LNCaP clone FGC (cell line): ENCODE results near the gene MRPL55.

Experiments used
- DNase-seq: peaks from one replicate; pipeline ENCODE4 v3.0.0-alpha.2; 2011; ENCODE audit warnings: low read depth
- H3K4me3 ChIP-seq: 2 replicates; pipeline ENCODE4 v1.5.1; 2011; ENCODE audit warnings: mild to moderate bottlenecking, low read depth, low read length, control low read depth
- CTCF ChIP-seq: IDR thresholded peaks from 2 replicates; pipeline ENCODE4 v1.5.1; 2012; ENCODE audit warnings: mild to moderate bottlenecking; ENCODE audit not compliant: control insufficient read depth, insufficient read depth; ENCODE audit errors: extremely low read depth

MRPL55 gene

GRCh38 chr1:228073857-228074545 lies 35.1 kb downstream of the MRPL55 start:
- DNase-seq: no peak
- peak; percentile 27; the same call in 1 of the 2 replicates for TF ChIP-seq CTCF

GRCh38 chr1:228073061-228073856 lies 35.8 kb downstream of the MRPL55 start:
- TF ChIP-seq CTCF: no peak
- no peak overlapping the region for H3K4me3 ChIP-seq
- no peak for DNase-seq

More at GRCh38 chr1:228073857-228074545, 35.1 kb downstream of the MRPL55 start:
- no peak overlapping the region for H3K4me3 ChIP-seq

DNA sequence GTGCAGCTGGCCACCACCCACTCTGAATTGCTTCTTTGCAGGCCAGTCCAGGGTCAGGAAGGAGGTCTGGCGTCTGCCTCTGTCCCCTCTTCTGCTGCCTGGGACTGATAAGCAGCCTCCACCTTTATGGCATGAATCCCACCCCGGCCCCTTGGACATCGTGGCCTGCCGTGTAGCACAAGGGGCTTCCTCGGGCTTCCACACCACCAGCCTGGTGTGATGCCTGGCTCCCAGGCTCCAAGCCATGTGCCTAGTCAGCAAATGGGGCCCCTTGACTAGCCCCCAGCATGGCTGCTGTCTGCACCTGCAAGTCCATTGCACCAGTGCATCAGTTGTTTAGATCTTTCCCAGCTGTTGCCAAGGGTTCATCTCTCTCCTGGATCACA lies 36.4 kb downstream of the MRPL55 start:
- TF ChIP-seq CTCF: no peak
- DNase-seq: no peak
- no peak overlapping the region for H3K4me3 ChIP-seq

GRCh38 chr1:228071839-228072657 lies 37.1 kb downstream of the MRPL55 start:
- DNase-seq: no peak
- H3K4me3 ChIP-seq: no peak overlapping the region
- no peak for TF ChIP-seq CTCF

- H3K4me3 ChIP-seq: no peak overlapping the region
- TF ChIP-seq CTCF: no peak
- no peak for DNase-seq
These were observed 38.2 kb downstream of the MRPL55 start for GRCh38 chr1:228070851-228071250.

DNA sequence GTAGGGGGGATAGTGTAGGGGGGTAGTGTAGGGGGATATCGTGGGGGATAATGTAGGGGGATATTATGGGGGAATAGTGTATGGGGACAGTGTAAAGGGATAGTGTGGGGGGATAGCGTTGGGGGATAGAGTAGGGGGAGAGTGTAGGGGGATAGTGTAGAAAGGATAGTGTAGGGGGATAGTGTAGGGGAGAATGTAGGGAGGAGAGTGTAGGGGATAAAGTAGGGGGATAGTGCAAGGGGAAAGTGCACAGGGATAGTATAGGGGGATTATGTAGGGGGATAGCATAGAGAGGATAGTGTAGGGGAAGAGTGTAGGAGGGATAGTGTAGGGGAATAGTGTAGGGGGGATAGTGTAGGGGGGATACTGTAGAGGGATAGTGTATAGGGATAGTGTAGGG lies 38.9 kb downstream of the MRPL55 start:
- TF ChIP-seq CTCF: no peak

More for the DNA sequence above, 38.9 kb downstream of the MRPL55 start:
- H3K4me3 ChIP-seq: no peak overlapping the region
- DNase-seq: no peak
